HFFc6 (cell line): ENCODE results near the gene FAM177B. TPM values are rescaled to one million over a fixed set of nuclear protein-coding genes. Genes with fewer than 3 reads are reported as not detected.
"Not testable (repeated sequence)": the region's sequence is repeated elsewhere in the genome, so short reads cannot be mapped to it uniquely, and the experiment has no call there.

Experiments used
- DNase-seq: peaks from one replicate; pipeline ENCODE4 v3.0.0-alpha.2; 2018
- H3K27ac Mint-ChIP-seq: 2 replicates; pipeline ENCODE4 v1.8.0; 2020; ENCODE audit warnings: mild to moderate bottlenecking, mixed read lengths
- H3K27me3 Mint-ChIP-seq: 2 replicates; pipeline ENCODE4 v1.8.0; 2021; ENCODE audit warnings: mild to moderate bottlenecking, moderate library complexity, mixed read lengths; ENCODE audit not compliant: insufficient read depth
- H3K36me3 Mint-ChIP-seq: 2 replicates; pipeline ENCODE4 v1.8.0; 2021; ENCODE audit warnings: low read depth, mixed read lengths
- H3K4me1 Mint-ChIP-seq: 2 replicates; pipeline ENCODE4 v1.8.0; 2020; ENCODE audit warnings: low read depth, mixed read lengths
- H3K4me3 Mint-ChIP-seq: 2 replicates; pipeline ENCODE4 v1.8.0; 2020; ENCODE audit warnings: mild to moderate bottlenecking, moderate library complexity, mixed read lengths
- H3K9me3 Mint-ChIP-seq: 2 replicates; pipeline ENCODE4 v1.8.0; 2020; ENCODE audit warnings: mild to moderate bottlenecking, mixed read lengths
- total RNA-seq, 6 experiments: library from RNA; stranded (reverse); fragmentation: NEBNext Ultra II Directional; extraction: Animal tissue kit (Norgen Biotek cat#: 25700); gene quantifications; 2 replicates in 1 of 6; 3 replicates in 5 of 6; pipeline ENCODE4 v1.2.3, GENCODE V29; 2021
- TF ChIP-seq, protein P1 (sequence below): fragments of 200-600 bp; sonication (generic); IDR thresholded peaks from 2 replicates; pipeline ENCODE4 v1.5.0; 2021; ENCODE audit warnings: antibody characterized with exemption, mild to moderate bottlenecking

FAM177B gene
- total RNA-seq, 6 experiments from 2014 or later: not detected

DNA sequence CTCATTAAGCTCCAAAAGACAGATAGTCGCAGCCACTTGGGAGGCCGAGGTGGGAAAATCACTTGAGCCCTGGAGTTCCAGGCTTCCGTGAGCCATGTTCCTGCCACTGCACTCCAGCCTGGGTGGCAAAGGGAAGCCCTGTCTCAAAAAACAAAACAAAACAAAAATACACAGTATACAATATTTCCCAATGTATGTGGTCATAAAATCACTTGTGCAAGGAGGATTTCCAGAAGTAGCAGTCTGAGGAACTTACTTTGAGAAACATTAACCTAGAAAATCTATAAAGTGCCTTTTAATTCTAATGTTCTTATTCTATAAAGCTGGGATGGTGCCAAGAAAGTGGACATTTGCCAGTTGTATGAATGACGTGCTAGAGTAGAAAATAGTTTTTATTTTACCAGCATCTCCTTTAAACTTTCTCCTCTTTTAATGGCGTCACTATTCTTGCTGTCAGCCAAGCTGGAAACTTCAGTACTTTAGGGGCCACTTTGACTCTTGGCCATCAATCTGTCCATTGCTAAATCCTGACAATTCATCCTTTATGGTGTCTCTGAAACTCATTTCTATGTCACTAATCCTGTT is 22.5 kb downstream of the FAM177B start:
- Mint-ChIP-seq H3K9me3 (peaks cover 5% of the 10 kb centered on the region), H3K27me3 (peaks cover 21% of the 10 kb centered on the region), H3K4me3 (no peak overlapping the region), H3K36me3 (0 out of 2 replicates have a peak, but pooled peaks cover 5% of the 10 kb centered on the region), H3K27ac (no peak overlapping the region), H3K4me1 (peaks cover 13% of the 10 kb centered on the region)
- TF ChIP-seq, protein P1, sequence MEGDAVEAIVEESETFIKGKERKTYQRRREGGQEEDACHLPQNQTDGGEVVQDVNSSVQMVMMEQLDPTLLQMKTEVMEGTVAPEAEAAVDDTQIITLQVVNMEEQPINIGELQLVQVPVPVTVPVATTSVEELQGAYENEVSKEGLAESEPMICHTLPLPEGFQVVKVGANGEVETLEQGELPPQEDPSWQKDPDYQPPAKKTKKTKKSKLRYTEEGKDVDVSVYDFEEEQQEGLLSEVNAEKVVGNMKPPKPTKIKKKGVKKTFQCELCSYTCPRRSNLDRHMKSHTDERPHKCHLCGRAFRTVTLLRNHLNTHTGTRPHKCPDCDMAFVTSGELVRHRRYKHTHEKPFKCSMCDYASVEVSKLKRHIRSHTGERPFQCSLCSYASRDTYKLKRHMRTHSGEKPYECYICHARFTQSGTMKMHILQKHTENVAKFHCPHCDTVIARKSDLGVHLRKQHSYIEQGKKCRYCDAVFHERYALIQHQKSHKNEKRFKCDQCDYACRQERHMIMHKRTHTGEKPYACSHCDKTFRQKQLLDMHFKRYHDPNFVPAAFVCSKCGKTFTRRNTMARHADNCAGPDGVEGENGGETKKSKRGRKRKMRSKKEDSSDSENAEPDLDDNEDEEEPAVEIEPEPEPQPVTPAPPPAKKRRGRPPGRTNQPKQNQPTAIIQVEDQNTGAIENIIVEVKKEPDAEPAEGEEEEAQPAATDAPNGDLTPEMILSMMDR: no peak
- DNase-seq: no peak

DNA sequence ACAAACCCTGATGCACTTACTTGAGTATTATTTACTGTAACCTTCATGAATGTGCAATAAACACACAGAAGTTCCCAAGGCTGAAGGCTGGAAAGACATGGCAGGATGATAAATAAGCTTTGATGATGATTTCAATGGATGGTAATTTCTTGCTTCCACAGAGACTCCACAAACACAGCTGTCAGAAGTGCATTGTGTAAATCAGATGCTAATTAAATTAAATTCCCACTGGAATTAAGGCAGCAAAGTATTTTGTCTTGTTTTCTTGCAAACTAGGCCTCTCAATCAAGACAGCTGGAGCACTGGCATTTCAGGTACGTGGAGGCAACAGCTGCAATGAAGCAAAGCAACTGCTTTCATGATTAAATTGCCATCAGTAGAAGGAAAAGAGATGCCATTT is 24.1 kb downstream of the FAM177B start:
- TF ChIP-seq, protein P1: no peak
- H3K9me3 Mint-ChIP-seq: peaks cover 6% of the 10 kb centered on the region
- peaks cover 21% of the 10 kb centered on the region for H3K27me3 Mint-ChIP-seq
- H3K4me1 Mint-ChIP-seq: no peaks in the 10 kb centered on the region
- no peak for DNase-seq
- no peak overlapping the region for H3K4me3 Mint-ChIP-seq
- H3K36me3 Mint-ChIP-seq: 0 out of 2 replicates have a peak, but pooled peaks cover 5% of the 10 kb centered on the region
- no peak overlapping the region for H3K27ac Mint-ChIP-seq

DNA sequence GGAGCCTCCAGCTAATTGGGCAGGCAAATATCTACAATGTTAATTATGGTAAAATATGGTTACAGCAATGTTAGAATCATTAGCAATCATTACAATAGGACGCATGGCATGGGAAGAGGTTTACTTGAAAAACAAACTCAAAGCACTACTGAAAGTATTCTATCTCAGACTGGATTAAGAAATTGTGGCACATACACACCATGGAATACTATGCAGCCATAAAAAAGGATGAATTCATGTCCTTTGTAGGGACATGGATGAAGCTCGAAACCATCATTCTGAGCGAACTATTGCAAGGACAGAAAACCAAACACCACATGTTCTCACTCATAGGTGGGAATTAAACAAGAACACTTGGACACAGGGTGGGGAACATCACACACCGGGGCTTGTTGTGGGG is 25.2 kb downstream of the FAM177B start:
- H3K27ac Mint-ChIP-seq, H3K4me3 Mint-ChIP-seq, H3K9me3 Mint-ChIP-seq, H3K4me1 Mint-ChIP-seq, DNase-seq, H3K36me3 Mint-ChIP-seq: not testable (repeated sequence)
- H3K27me3 Mint-ChIP-seq: peaks cover 29% of the 10 kb centered on the region

DNA sequence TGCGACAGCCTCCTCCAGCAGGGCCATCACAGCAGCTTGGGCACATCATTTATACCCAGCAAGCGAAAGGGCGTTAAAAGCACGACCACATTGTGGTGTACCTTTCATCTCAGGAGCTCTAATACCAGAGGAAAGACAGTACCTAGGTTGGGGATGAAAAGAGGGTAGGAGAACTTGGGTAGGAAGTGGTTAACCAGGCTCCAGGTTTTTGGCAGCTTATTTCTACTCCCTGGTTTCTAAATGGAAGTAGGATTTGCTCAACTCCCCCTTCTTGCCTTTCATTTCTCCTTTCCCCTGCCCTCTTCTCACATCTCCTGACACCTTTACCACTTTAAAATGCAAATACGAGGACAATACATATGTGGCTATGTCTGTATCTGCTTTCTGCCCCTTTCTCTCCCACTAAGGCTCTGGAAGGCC is 30.2 kb downstream of the FAM177B start:
- Mint-ChIP-seq H3K36me3 (peaks cover 21% of the 10 kb centered on the region; the same call in 1 of the 2 replicates), H3K4me1 (no peaks in the 10 kb centered on the region), H3K9me3 (peaks cover 30% of the 10 kb centered on the region), H3K27ac (no peak overlapping the region), H3K27me3 (peaks cover 24% of the 10 kb centered on the region), H3K4me3 (no peak overlapping the region)
- TF ChIP-seq, protein P1: no peak
- no peak for DNase-seq

DNA sequence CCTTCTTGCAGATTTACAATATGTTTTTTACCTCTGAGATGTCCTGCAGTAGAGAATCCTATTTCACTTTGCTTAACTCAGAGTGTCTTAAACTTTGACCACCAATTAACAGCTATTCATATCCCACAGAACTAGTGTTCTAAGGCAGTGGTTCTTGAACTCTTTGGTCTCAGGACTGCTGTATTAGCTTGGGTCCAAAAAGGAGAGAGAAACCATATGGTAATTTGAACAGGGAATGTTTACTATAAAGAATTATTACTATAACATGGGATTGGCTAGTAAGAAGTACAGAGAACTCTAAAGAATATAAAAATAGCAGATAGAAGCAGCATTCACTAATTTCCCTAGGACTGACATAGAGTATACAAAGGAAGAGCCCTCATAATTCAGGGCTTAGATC is 31.6 kb downstream of the FAM177B start:
- TF ChIP-seq, protein P1: no peak
- Mint-ChIP-seq H3K27ac (no peak overlapping the region), H3K36me3 (peaks cover 21% of the 10 kb centered on the region; the same call in 1 of the 2 replicates), H3K4me1 (peaks cover 8% of the 10 kb centered on the region), H3K27me3 (peaks cover 24% of the 10 kb centered on the region), H3K9me3 (peaks cover 30% of the 10 kb centered on the region), H3K4me3 (no peak overlapping the region)
- no peak for DNase-seq

DNA sequence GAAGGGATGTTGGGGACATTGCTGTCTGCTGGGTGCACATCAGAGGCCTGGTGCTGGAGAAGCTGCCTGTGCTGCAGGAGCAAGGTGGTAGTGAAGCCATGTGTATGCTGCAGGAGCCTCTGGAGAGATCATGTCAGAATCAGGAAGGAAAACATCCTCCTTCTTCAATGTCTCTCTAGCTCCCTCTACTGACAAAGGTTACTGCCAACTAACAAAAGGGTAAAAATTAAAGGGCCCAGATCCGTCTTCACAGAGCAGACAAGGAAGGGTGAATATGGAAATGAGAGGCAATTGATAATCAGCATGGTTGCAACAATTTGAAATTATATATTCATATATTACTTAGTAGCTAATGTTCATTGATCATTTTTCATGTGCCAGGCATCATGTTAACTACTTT is 32.2 kb downstream of the FAM177B start:
- TF ChIP-seq, protein P1: peak; percentile 29; the same call in 1 of the 2 replicates
- Mint-ChIP-seq H3K4me1 (peaks cover 8% of the 10 kb centered on the region), H3K36me3 (peaks cover 20% of the 10 kb centered on the region; the same call in 1 of the 2 replicates), H3K27me3 (peaks cover 23% of the 10 kb centered on the region), H3K27ac (no peak overlapping the region), H3K4me3 (no peak overlapping the region), H3K9me3 (peaks cover 29% of the 10 kb centered on the region)
- DNase-seq: no peak
